ENCODE data around the gene PRR19.

Gene PRR19

GRCh38 chr19:42349378-42350107 is 47.6 kb downstream of the PRR19 start:
- DNase-seq (ENCODE audit: low read depth), result no peak

- DNase-seq (ENCODE audit: low read depth), result no peak
Measured at GRCh38 chr19:42350417-42350816, 48.5 kb downstream of the PRR19 start.

DNA sequence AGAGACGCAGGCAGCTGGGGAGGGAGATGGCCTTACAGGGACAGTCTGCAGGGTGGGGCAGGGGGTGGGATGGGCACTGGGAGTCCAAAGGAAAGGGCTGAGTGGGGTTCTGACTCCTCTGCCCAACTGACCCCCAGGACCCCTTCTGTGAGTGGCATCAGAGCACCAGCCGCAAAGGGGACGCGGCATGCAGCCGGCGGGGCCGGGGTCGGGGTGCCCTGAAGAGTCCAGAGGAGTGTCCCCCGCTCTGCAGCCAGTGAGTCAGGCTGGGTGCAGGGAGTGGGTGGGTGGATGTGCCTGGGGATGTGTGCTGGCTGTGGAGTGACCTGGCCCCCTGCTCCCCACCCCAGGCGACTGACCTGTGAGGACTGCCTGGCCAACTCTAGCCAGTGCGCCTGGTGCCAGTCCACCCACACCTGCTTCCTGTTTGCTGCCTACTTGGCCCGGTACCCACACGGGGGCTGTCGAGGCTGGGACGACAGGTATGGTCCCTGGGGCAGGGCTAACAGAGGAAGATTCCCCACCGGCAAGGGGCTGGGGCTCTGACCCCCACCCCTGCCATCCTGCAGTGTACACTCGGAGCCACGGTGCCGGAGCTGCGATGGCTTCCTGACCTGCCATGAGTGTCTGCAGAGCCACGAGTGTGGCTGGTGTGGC is 49.3 kb downstream of the PRR19 start:
- no peak for DNase-seq (ENCODE audit: low read depth)

DNA sequence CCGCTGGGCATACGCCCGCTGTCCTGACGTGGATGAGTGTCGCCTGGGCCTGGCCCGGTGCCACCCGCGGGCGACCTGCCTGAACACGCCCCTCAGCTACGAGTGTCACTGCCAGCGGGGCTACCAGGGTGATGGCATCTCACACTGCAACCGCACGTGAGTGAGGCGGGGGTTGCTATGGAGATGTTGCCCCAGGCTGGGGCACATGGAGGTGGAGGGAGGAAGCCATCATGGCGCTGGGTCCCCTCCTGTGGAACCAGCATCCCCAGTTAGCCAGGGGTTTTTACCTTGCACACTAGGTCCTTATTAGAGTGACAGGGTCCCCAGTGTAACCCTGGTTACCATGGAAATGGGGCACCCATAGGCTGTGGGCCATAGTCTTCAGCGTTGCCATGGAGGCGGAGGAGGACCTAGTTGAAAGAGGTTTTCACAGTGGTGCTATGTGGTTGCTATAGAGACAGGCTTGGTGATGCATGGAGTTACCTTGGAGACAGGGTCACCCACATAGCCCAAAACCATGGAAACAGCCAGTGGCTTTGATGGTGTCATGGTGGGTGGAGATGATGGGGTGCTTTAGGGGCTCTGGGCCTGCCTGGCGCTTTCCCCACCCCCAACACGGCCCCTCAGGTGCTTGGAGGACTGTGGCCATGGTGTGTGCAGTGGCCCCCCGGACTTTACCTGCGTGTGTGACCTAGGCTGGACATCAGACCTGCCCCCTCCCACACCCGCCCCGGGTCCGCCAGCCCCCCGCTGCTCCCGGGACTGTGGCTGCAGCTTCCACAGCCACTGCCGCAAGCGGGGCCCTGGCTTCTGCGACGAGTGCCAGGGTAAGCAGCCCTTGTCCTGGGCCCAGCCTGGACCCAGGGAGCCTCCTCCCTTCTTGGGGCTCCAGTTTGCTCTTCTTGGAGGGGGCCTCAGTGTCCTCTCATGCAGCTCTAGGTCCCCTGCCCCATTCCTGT is 50.6 kb downstream of the PRR19 start:
- DNase-seq (ENCODE audit: low read depth), result no peak

- DNase-seq (ENCODE audit: low read depth), result no peak
Measured at GRCh38 chr19:42353341-42354015, 51.5 kb downstream of the PRR19 start.

GRCh38 chr19:42355896-42356295 is 54.0 kb downstream of the PRR19 start:
- DNase-seq (ENCODE audit: low read depth), result no peak

GRCh38 chr19:42356686-42357085 is 54.8 kb downstream of the PRR19 start:
- no peak for DNase-seq (ENCODE audit: low read depth)

GRCh38 chr19:42357290-42357689 is 55.4 kb downstream of the PRR19 start:
- DNase-seq (ENCODE audit: low read depth), result no peak
